Tibial nerve (tissue), 4 donors: ENCODE results near the gene B3GAT3. TPM values are rescaled to one million over a fixed set of nuclear protein-coding genes. Genes with fewer than 3 reads are reported as not detected.

Experiments used
- DNase-seq, 2 donors: peaks; one replicate each; pipeline ENCODE4 v3.0.0-alpha.2; 2019; ENCODE audit warnings: low spot score in 2 of 2
- H3K27ac ChIP-seq, 4 donors: fragments of 200-600 bp; sonication (generic) in 3 of 4; one replicate each; pipeline ENCODE4 v1.5.1; 2017 to 2019; ENCODE audit warnings: mild to moderate bottlenecking in 1 of 4
- H3K27me3 ChIP-seq, 2 donors: fragments of 200-600 bp; sonication (generic) in 1 of 2; one replicate each; pipeline versions ENCODE4 v1.5.1 to v1.6.0; 2017 to 2019
- H3K36me3 ChIP-seq, 3 donors: fragments of 200-600 bp; sonication (generic); one replicate each; pipeline ENCODE4 v1.5.1; 2018 to 2019
- H3K4me1 ChIP-seq, 4 donors: fragments of 200-600 bp; sonication (generic) in 3 of 4; one replicate each; pipeline ENCODE4 v1.5.1; 2017 to 2019
- H3K4me3 ChIP-seq, 4 donors: fragments of 200-600 bp; sonication (generic) in 3 of 4; one replicate each; pipeline ENCODE4 v1.5.1; 2017 to 2019; ENCODE audit warnings: mild to moderate bottlenecking in 1 of 4, moderate library complexity in 1 of 4
- H3K9me3 ChIP-seq, 4 donors: fragments of 200-600 bp; sonication (generic) in 3 of 4; one replicate each; pipeline ENCODE4 v1.5.1; 2017 to 2019
- CTCF ChIP-seq, 5 experiments: fragments of 200-600 bp in 3 of 5; fragments of 450-650 bp in 2 of 5; sonication (generic) in 3 of 5; IDR thresholded peaks; one replicate each; pipeline ENCODE4 v1.5.1; 2016 to 2019; ENCODE audit warnings: antibody characterized with exemption in 5 of 5, mild to moderate bottlenecking in 3 of 5, moderate library complexity in 2 of 5
- EP300 ChIP-seq, 2 donors: sonication (generic); formaldehyde crosslinking; IDR thresholded peaks; one replicate each; pipeline ENCODE4 v1.6.1; 2017; ENCODE audit warnings: antibody characterized with exemption in 2 of 2, mild to moderate bottlenecking in 1 of 2
- POLR2A ChIP-seq, 2 donors: fragments of 450-650 bp; IDR thresholded peaks; one replicate each; pipeline ENCODE4 v1.6.1; 2017; ENCODE audit warnings: antibody characterized with exemption in 2 of 2, mild to moderate bottlenecking in 2 of 2, moderate library complexity in 2 of 2
- WGBS, 2 donors: methylation state at CpG; one replicate each; pipeline ENCODE4 v1.1.5; 2018; 5-methylcytosine and 5-hydroxymethylcytosine counted together
- total RNA-seq, 4 donors: library from RNA; depleted of rRNA; stranded (reverse); fragments of >200 nt; gene quantifications; one replicate each; pipeline ENCODE4 v1.1.0, GENCODE V29; 2016

B3GAT3 gene
- total RNA-seq, 4 donors from 2014 or later: 35.4 to 60.3 (median 50.7) TPM

- TF ChIP-seq EP300 (IDR thresholded peaks at IDR 0.05) (no peak), CTCF (IDR thresholded peaks at IDR 0.05) (no peak), POLR2A (IDR thresholded peaks at IDR 0.05) (no peak)
- WGBS, 2 donors: 33 to 42% methylated on average over 9 to 12 of the region's 17 CpGs
- Histone ChIP-seq H3K9me3 (no peaks in the 10 kb centered on the region), H3K4me1 (peaks cover 0 to 55% (median 24%) of the 10 kb centered on the region in 4 donors), H3K36me3 (peaks cover 2 to 75% (median 20%) of the 10 kb centered on the region in 3 donors), H3K27me3 (no peaks in the 10 kb centered on the region), H3K27ac (peak overlapping the region; percentile 87 to 91 (median 88)), H3K4me3 (peak overlapping the region; percentile 59 to 92 (median 78))
- DNase-seq: no peak
Observed at GRCh38 chr11:62575156-62575555, 46.6 kb downstream of the B3GAT3 start.

- Histone ChIP-seq H3K36me3 (peaks cover 2 to 75% (median 24%) of the 10 kb centered on the region in 3 donors), H3K9me3 (no peaks in the 10 kb centered on the region), H3K27ac (peak overlapping the region; percentile 87 to 91 (median 88)), H3K4me1 (peaks cover 0 to 60% (median 24%) of the 10 kb centered on the region in 4 donors), H3K27me3 (no peaks in the 10 kb centered on the region), H3K4me3 (peak overlapping the region; percentile 59 to 92 (median 78))
- DNase-seq: no peak
- WGBS, 2 donors: 0% methylated on average over 30 to 32 of the region's 33 CpGs
- no peak for TF ChIP-seq EP300 (IDR thresholded peaks at IDR 0.05)
- no peak for TF ChIP-seq CTCF (IDR thresholded peaks at IDR 0.05)
- no peak for TF ChIP-seq POLR2A (IDR thresholded peaks at IDR 0.05)
Observed at GRCh38 chr11:62574363-62575071, 47.3 kb downstream of the B3GAT3 start.

DNA sequence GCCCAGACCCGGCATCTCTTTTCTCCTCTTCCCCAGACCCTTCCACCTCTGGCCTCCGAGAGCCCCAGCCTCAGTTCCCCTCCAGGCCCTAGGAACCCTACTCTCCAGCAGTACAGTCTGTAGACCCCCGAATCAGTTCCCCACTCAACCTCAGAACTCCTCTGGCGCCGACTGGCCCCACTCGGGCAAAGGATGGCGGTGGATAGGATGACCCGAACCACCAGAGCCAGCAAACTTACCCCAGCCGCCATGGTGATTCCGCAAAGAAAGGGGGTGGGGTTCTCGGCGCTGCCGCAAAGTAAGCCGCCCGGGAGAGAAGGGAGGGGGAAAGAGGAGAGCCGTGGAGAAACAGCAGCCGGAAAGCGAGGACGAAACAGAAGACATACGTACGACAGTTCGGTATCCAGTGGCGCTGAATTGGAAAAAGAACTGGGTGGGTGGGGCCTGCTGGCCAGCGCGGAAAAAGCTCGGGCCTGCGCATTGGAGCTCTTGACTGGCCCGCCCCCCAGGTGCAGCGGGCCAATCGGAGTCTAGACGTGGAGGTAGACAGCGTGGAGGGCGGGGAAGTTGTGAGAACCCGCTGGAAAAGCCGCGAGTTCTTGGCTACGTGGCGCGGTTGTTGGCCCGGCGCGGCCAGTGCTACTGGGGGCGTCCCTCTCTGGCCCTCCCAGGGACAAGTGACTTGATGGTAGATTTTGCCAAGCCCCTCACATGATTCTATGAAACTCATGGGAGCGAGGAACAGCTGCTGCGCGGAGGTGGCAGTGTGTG, 48.0 kb downstream of the B3GAT3 start, which contains the start of gene EEF1G:
EEF1G (minus strand) TSS at position 300 of the 771 bp plus-strand sequence; CDS start at position 251, 49 bp downstream.
- Histone ChIP-seq H3K4me1 (peaks cover 0 to 64% (median 24%) of the 10 kb centered on the region in 4 donors), H3K4me3 (peak within 1 kb of the TSS; percentile 59 to 92 (median 88)), H3K36me3 (peaks cover 2 to 75% (median 25%) of the 10 kb centered on the region in 3 donors), H3K9me3 (no peaks in the 10 kb centered on the region), H3K27ac (peak within 1 kb of the TSS; percentile 87 to 91 (median 88)), H3K27me3 (no peaks in the 10 kb centered on the region)
- peak; percentile 96 to 98 for DNase-seq
- 1% methylated on average over 40 to 45 of the region's 46 CpGs for WGBS, 2 donors
- peak in 1 of 5 experiments; percentile 16 for TF ChIP-seq CTCF (IDR thresholded peaks at IDR 0.05)
- peak; percentile 75 to 93 for TF ChIP-seq POLR2A (IDR thresholded peaks at IDR 0.05)
- TF ChIP-seq EP300 (IDR thresholded peaks at IDR 0.05): peak; percentile 90 to 93

- Histone ChIP-seq H3K27ac (peak overlapping the region; percentile 69 to 89 (median 77)), H3K27me3 (no peaks in the 10 kb centered on the region), H3K4me3 (peak overlapping the region; percentile 59 to 92 (median 88)), H3K36me3 (peaks cover 2 to 75% (median 25%) of the 10 kb centered on the region in 3 donors), H3K9me3 (no peaks in the 10 kb centered on the region), H3K4me1 (peaks cover 0 to 64% (median 24%) of the 10 kb centered on the region in 4 donors)
- WGBS, 2 donors: 1% methylated on average over 33 of the region's 33 CpGs
- no peak for DNase-seq
- TF ChIP-seq CTCF (IDR thresholded peaks at IDR 0.05) (no peak), EP300 (IDR thresholded peaks at IDR 0.05) (no peak), POLR2A (IDR thresholded peaks at IDR 0.05) (no peak)
Observed at GRCh38 chr11:62573006-62573591, 48.7 kb downstream of the B3GAT3 start.
